GM19467 (cell line): ENCODE data around the gene APMAP.
"Not testable (repeated sequence)": the region's sequence is repeated elsewhere in the genome, so short reads cannot be mapped to it uniquely, and the experiment has no call there.

Experiments
- ATAC-seq: cut with Tn5 transposase; IDR thresholded peaks from one replicate; pipeline ENCODE4 v1.9.1; 2021; ENCODE audit warnings: mild to moderate bottlenecking, moderate library complexity; ENCODE audit not compliant: unreplicated experiment

APMAP gene

DNA sequence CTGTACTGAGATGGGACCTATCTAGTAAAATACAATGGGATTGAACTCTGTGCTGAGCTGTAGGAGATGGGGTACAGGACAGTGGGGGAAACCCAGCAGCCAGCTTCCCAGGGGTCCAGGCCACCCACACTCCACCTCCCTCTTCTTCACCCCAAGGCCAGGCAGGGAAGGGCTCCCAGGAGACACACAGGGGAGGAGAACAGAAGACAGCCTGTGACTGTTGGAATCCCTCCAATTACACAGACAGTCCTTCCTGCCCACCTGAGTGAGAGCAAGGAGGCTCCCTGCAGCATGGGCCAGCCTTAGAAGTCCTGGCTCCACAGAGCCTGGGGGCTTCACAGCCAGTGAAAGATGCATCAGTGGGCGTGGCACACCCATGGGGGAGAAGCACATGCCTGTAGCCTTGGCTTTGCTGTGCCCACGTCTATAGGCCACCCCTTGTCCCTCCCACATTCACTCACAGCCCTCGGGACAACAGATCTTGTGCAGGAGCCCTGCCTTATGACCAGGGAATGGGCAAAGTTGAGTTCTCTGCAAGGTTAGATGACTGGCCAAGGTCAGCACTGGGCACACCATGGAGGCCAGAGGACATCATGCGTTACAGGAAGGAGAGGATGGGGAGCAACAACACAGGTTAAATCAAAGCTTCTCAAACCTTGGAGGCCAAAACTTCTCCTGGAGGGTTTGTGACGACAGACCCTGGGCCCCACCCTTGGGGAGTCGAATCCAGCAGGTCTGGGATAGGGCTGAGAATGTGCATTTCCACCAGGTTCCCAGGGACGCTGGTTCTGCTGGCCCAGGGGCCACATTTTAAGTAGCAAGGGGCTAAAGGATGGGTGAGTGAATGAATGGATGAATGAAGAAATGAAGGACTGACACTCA is 55.8 kb downstream of the APMAP start:
- ATAC-seq, result no peak

- ATAC-seq, result no peak
These were observed 56.6 kb downstream of the APMAP start for GRCh38 chr20:24935766-24936525.

DNA sequence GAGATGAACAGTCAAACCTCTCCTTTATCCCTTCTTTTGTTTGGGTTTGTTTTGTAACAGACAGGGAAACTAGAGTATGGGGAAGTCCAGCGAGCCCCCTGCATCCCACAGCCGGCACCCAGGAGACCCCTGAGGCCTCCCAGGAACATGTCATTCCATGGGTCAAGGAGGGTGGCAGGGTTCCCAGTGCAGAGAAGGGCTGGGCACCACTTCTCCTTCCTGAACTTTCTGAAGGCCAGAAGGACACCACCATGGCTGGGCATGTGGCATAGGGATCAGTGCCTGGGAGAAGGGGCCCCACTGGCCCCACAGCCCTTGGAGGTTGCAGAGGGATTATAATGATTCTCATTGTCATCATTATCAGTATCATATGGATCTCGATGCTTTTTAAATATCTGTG is 57.4 kb downstream of the APMAP start:
- no peak for ATAC-seq

- no peak for ATAC-seq
These were observed 57.8 kb downstream of the APMAP start for GRCh38 chr20:24934716-24935115.

GRCh38 chr20:24934101-24934661 is 58.4 kb downstream of the APMAP start:
- no peak for ATAC-seq

DNA sequence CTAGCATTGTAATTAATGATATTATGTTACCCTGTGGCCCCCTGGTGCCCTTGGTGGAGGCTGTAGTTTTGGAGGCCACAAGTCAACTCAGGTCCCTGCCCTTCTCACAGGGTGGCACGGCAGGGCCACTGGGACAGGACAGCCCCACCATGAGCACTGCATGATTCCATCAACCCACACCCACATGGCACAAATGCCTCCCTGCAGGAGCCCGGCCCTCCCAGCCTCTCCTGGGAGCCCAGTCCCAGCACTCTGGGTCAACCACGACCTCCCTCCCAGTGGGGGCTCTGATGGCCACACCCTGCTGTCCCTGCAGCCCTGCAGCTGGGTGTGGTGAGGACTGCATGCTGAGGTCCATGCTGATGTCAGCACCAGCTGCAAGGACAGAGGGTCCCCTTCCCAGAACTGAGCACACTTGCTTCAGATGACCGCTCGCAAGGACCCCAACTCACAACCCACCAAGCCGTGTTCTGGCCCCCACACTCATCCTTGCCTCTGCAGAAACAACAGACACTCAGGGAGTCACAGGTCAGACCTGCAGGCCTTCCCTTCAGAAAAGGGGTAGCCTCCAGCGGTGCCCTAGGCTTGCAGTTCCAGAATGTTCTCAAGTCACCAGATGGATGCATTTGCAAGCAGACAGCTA is 59.2 kb downstream of the APMAP start:
- no peak for ATAC-seq

- not testable (repeated sequence) for ATAC-seq
These were observed 60.7 kb downstream of the APMAP start for GRCh38 chr20:24931893-24932292.

- ATAC-seq, result not testable (repeated sequence)
These were observed 61.5 kb downstream of the APMAP start for GRCh38 chr20:24930724-24931688.

- not testable (repeated sequence) for ATAC-seq
These were observed 62.5 kb downstream of the APMAP start for GRCh38 chr20:24929867-24930723.

- ATAC-seq, result not testable (repeated sequence)
These were observed 63.3 kb downstream of the APMAP start for GRCh38 chr20:24929259-24929658.

DNA sequence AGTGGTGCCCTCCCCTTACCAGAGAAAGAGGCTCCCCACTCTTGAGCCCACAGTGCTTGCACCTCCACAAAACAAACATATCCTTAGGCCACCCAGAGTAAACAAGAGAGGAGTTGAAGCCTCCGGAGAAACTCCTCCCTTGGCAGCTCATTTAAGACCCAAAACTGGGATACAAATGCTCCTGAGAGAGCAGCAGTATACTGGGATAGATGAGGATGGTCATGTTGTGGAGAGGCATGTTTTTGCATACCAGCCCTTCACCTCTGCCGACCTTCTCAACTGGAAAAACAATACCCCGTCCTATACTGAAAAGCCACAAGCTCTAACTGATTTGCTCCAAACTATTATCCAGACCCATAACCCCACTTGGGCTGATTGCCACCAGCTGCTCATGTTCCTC is 71.8 kb downstream of the APMAP start:
- not testable (repeated sequence) for ATAC-seq

DNA sequence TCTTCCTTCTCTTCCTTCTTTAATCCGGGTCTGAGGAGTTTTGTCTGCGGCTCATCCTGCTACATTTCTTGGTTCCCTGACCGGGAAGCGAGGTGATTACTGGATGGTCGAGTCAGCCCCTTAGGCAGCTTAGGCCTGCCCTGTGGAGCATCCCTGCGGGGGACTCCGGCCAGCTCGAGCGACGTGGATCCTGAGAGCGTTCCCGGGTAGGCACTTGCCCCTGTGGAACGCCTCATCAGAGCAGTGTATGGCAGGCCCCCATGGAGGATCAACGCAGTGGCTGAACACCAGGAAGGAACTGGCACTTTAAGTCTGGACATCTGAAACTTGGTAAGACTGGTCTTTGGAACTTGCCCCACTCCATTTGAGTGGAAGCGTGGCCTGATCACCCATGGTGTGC is 72.9 kb downstream of the APMAP start:
- ATAC-seq, result not testable (repeated sequence)

DNA sequence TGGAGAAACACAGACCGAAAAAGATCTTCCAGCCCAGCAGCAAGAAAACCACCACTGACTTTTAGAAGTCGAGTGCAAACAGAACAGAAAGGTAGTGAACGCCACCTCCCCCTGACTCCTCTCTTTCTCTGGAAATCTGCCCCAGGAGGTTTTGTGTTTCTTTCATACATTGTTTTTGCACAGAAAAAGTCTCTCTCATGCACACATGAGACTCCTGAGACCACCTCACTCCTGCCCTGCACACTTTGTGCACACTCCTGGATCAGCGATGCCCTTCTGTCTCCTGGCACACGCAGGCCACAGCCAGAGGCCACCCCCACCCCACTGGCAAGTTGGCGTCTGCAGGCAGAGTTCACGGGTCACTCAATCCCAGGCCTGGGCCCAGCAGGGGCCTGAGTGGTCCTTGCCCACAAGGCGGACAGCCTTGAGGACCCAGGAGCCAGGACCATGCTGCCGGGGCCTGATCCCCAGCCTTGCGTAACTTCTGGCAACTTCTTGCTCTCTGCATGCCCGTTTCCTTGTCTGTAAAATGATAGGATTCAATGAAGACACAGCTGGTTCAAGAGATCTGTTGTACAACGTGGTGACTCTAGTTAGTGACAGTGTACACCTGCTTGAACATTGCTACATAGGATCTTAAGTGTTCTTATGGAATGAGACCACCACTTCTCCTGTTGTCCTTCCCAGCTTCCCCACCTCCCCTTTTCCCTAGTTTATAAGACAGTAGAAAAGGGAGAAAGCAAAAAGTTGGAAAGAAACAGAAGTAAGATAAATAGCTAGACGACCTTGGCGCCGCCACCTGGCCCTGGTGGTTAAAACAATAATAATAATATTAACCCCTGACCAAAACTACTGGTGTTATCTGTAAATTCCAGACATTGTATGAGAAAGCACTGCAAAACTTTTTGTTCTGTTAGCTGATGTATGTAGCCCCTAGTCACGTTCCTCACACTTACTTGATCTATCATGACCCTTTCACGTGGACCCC is 73.7 kb downstream of the APMAP start:
- no peak for ATAC-seq

DNA sequence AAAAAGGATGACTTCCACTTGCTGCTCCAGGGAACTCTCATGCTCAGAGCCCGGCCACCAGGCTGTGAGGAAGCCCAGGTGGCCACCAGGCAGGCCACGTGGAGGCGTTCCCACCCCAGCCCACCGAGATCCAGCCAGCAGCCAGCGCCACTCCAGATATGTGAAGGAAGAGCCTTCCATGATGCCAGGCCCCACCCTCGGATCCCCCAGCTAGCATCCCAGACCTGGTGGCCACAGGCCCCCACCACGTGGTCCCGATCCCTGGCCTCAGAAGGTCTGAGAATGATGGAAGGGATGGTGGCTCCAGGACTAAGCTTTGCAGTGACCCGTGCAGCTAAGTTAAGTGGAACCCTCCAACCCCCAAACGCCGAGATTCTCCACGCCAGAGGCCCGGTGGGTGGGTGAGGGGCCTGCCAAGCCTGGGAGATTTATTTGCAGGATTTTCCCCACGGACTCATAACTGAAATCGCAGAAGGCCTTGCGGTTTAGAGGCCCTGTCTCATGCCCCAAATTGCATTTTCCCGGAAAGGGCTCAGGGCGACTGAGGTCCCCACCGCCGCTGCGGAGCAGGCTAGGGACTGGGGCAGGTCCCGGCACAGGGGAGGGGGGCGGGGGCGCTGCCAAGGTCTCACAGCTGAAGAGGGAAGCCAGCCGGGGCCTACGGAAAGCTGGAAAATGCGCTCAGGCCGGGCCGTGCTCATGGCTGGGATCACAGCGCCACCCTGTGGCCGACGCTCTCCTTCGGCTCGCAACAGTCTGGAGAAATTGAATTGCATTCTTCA is 74.6 kb downstream of the APMAP start:
- no peak for ATAC-seq

DNA sequence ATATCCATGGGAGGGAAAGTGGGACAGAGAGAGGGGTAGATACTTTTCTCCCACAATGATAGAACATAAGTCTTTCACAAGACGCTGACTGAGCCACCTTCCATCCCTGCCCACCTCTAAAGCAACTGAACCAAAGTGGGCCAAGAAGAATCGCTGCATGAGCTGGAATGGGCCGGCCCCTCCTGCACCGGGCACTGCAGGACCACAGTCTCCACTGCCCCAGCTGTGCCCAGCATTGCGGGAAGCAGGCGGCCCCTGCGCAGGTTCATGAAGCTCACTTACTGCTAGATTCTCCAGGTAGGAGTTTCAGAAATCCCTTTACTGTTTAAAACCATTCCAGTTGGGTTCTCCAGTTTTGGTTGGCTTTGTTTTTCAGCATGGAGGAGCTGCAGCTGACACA is 75.5 kb downstream of the APMAP start:
- ATAC-seq, result no peak

- no peak for ATAC-seq
These were observed 76.1 kb downstream of the APMAP start for GRCh38 chr20:24916412-24916811.

DNA sequence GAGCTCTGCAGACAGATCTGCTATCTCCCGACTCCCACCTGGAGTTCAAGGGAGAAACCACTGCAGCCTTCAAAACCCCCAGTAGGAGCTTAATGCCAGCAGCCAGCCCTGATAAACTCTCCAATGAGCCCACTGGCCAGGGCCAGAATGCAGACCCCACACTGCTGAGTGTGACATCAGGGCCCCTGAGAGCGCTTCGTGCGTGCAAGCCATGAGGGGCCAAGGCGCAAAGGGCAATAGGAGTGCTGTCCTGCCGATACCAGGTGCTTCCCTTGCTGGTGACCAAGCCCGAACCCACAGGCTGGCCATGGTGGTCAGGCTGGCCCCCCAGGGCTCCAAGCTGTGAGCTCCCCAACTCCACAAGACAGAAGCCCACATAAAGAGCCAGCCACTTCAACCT is 76.7 kb downstream of the APMAP start:
- no peak for ATAC-seq
